CD4-positive, CD25-positive, alpha-beta regulatory T cell (primary cell): ENCODE results near the gene BNIP2. TPM values are rescaled to one million over a fixed set of nuclear protein-coding genes. Genes with fewer than 3 reads are reported as not detected.
"Not testable (repeated sequence)": the region's sequence is repeated elsewhere in the genome, so short reads cannot be mapped to it uniquely, and the experiment has no call there.

ENCODE experiments used
- ATAC-seq, 2 donors: fragments of 150-1000 bp; cut with Tn5 transposase; one replicate each; pipeline ENCODE4 v1.10.0; 2021; ENCODE audit warnings: low read depth in 2 of 2, moderate number of reproducible peaks in 2 of 2, moderate library complexity in 1 of 2
- DNase-seq, 3 donors: peaks; one replicate each; pipeline versions ENCODE4 v3.0.0 to v3.0.0-alpha.2; 2012 to 2022; ENCODE audit warnings: mixed read lengths in 1 of 3
- H3K27ac ChIP-seq: one replicate; pipeline ENCODE4 v1.7.0; 2013; ENCODE audit warnings: mild to moderate bottlenecking, low read length; ENCODE audit not compliant: insufficient read depth, poor library complexity, severe bottlenecking
- H3K27me3 ChIP-seq: one replicate; pipeline ENCODE4 v1.7.0; 2013; ENCODE audit warnings: low read length; ENCODE audit not compliant: control insufficient read depth, insufficient read depth
- H3K36me3 ChIP-seq: one replicate; pipeline ENCODE4 v1.7.0; 2013; ENCODE audit warnings: mild to moderate bottlenecking, low read length, moderate library complexity; ENCODE audit not compliant: control insufficient read depth, insufficient read depth
- H3K4me1 ChIP-seq: 2 replicates; pipeline ENCODE4 v1.7.0; 2013; ENCODE audit warnings: mild to moderate bottlenecking, low read length; ENCODE audit not compliant: insufficient read depth, control insufficient read depth, poor library complexity, severe bottlenecking
- H3K4me3 ChIP-seq: one replicate; pipeline ENCODE4 v1.7.0; 2013; ENCODE audit warnings: low read depth, mild to moderate bottlenecking, low read length, moderate library complexity
- H3K9me3 ChIP-seq, 2 experiments: 1 replicate in 1 of 2; 2 replicates in 1 of 2; pipeline ENCODE4 v1.7.0; 2013; ENCODE audit warnings: low read length in 2 of 2, mild to moderate bottlenecking in 1 of 2, moderate library complexity in 1 of 2; ENCODE audit not compliant: control insufficient read depth in 2 of 2
- H3K27ac Mint-ChIP-seq, 3 donors: one replicate each; pipeline ENCODE4 v1.8.0; 2020 to 2022; ENCODE audit warnings: mild to moderate bottlenecking in 3 of 3, mixed read lengths in 3 of 3, moderate library complexity in 2 of 3
- H3K27me3 Mint-ChIP-seq: one replicate; pipeline ENCODE4 v1.8.0; 2022; ENCODE audit warnings: mild to moderate bottlenecking, mixed read lengths
- H3K36me3 Mint-ChIP-seq: one replicate; pipeline ENCODE4 v1.8.0; 2020; ENCODE audit warnings: mixed read lengths
- H3K4me1 Mint-ChIP-seq, 4 donors: one replicate each; pipeline ENCODE4 v1.8.0; 2020 to 2022; ENCODE audit warnings: mixed read lengths in 4 of 4, mild to moderate bottlenecking in 1 of 4
- H3K4me3 Mint-ChIP-seq, 4 donors: one replicate each; pipeline ENCODE4 v1.8.0; 2020 to 2022; ENCODE audit warnings: mild to moderate bottlenecking in 4 of 4, mixed read lengths in 4 of 4, moderate library complexity in 3 of 4
- H3K9me3 Mint-ChIP-seq, 7 donors: one replicate each; pipeline ENCODE4 v1.8.0; 2020 to 2022; ENCODE audit warnings: mixed read lengths in 7 of 7, mild to moderate bottlenecking in 3 of 7, moderate library complexity in 2 of 7
- polyA plus RNA-seq, 4 donors: library from polyadenylated mRNA; unstranded; fragments of 300-500 nt; fragmentation: Illumina TruSeq; gene quantifications; one replicate each; pipeline ENCODE4 v1.2.3, GENCODE V29; 2021
- total RNA-seq: library from RNA; stranded (reverse); gene quantifications from one replicate; pipeline ENCODE4 v1.2.3, GENCODE V29; 2022

Gene BNIP2
- total and polyA plus RNA-seq, 5 donors from 2014 or later = 88.6 to 103 (median 95.0) TPM

DNA sequence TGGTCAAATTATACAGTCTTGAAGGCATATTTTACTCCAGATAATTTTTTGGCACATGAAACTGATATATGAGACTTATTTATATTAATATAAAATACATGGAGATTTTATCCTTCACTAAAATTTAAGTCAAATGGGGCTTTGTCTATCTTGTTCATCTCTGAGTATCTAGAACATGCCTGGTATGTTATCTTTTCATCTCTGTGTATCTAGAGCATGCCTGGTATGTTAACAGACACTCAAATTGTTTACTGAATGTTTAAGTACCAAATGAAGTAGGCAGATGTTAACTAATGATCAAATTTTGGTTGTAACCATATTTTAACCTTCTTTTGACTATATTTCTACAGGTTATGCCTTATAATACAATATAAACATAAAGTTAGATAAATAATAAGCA is 39.5 kb downstream of the BNIP2 start:
- H3K9me3 Mint-ChIP-seq = peaks cover 0 to 3% (median 0%) of the 10 kb centered on the region in 7 donors

DNA sequence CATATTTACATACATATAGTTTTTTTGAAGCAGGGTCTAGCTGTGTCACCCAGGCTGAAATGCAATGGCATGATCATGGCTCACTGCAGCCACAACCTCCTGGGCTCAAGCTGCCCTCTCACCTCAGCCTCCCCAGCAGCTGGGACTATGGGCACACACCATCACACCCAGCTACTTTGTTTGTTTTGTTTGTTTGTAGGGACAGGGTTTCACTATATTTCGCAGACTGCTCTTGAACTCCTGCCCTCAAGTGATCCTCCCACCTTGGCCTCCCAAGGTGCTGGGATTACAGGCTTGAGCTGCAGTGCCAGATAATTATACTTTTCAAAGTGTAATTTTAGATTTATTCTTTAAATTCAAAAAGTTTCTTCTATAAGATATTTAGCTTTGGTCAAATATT is 42.0 kb downstream of the BNIP2 start:
- Histone ChIP-seq H3K36me3 (peaks cover 65% of the 10 kb centered on the region), H3K4me1 (no peaks in the 10 kb centered on the region), H3K9me3 (no peaks in the 10 kb centered on the region), H3K27ac (no peak overlapping the region), H3K27me3 (no peaks in the 10 kb centered on the region), H3K4me3 (no peak overlapping the region)
- H3K4me3 Mint-ChIP-seq = no peak overlapping the region
- DNase-seq = no peak
- H3K27me3 Mint-ChIP-seq = no peaks in the 10 kb centered on the region
- ATAC-seq = no peak
- H3K4me1 Mint-ChIP-seq = peaks cover 6 to 10% (median 7%) of the 10 kb centered on the region in 4 donors
- no peak overlapping the region for H3K27ac Mint-ChIP-seq
- peaks cover 30% of the 10 kb centered on the region for H3K36me3 Mint-ChIP-seq
- no peaks in the 10 kb centered on the region for H3K9me3 Mint-ChIP-seq

More for the DNA sequence above, 39.5 kb downstream of the BNIP2 start:
- peaks cover 66% of the 10 kb centered on the region for H3K36me3 ChIP-seq
- H3K27me3 Mint-ChIP-seq = no peaks in the 10 kb centered on the region
- no peak for ATAC-seq
- no peaks in the 10 kb centered on the region for H3K4me1 ChIP-seq
- H3K27ac ChIP-seq = no peak overlapping the region
- no peak overlapping the region for H3K27ac Mint-ChIP-seq
- DNase-seq = no peak
- no peak overlapping the region for H3K4me3 ChIP-seq
- no peaks in the 10 kb centered on the region for H3K9me3 ChIP-seq
- H3K4me3 Mint-ChIP-seq = no peak overlapping the region
- H3K36me3 Mint-ChIP-seq = peaks cover 36% of the 10 kb centered on the region
- no peaks in the 10 kb centered on the region for H3K27me3 ChIP-seq
- H3K4me1 Mint-ChIP-seq = peaks cover 3 to 14% (median 10%) of the 10 kb centered on the region in 4 donors

DNA sequence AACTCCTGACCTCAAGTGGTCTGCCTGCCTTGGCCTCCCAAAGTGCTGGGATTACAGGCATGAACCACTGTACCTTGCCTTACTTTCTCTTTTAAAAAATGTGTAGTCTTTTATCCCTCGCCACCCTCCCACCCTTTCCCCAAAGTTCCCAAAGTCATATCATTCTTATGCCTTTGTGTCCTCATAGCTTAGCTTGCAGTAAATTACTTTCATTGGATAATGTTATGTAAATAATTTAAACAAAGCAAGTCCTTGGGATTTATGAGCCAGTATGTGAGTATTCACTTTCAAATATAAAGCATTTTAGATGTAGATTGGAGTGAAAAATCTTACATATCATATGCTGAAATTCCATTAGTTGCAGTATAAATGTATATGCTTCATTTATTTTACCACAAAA is 42.8 kb downstream of the BNIP2 start:
- no peak for DNase-seq
- Histone ChIP-seq H3K9me3 (no peaks in the 10 kb centered on the region), H3K27me3 (no peaks in the 10 kb centered on the region), H3K4me1 (no peaks in the 10 kb centered on the region), H3K4me3 (no peak overlapping the region), H3K36me3 (peaks cover 65% of the 10 kb centered on the region), H3K27ac (no peak overlapping the region)
- no peak for ATAC-seq
- H3K4me3 Mint-ChIP-seq = no peak overlapping the region
- no peak overlapping the region for H3K27ac Mint-ChIP-seq
- no peaks in the 10 kb centered on the region for H3K9me3 Mint-ChIP-seq
- H3K4me1 Mint-ChIP-seq = peaks cover 6 to 10% (median 7%) of the 10 kb centered on the region in 4 donors
- H3K27me3 Mint-ChIP-seq = no peaks in the 10 kb centered on the region
- peaks cover 29% of the 10 kb centered on the region for H3K36me3 Mint-ChIP-seq

DNA sequence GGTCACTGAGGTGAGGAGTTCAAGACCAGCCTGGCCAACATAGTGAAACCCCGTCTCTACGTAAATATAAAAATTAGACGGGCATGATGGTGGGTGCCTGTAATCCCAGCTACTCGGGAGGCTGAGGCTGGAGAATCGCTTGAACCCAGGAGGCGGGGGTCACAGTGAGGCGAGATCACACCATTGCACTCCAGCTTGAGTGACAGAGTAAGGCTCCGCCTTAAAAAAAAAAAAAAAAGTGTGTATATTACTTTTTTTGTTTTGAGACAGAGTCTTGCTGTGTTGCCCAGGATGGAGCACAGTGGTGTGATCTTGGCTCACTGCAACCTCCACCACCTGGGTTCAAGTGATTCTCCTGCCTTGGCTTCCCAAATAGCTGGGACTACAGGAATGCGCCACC is 43.3 kb downstream of the BNIP2 start:
- not testable (repeated sequence) for H3K27ac Mint-ChIP-seq, H3K27me3 ChIP-seq, H3K4me3 Mint-ChIP-seq, ATAC-seq, H3K4me1 ChIP-seq, DNase-seq, H3K9me3 Mint-ChIP-seq, H3K27ac ChIP-seq, H3K9me3 ChIP-seq, H3K4me3 ChIP-seq, H3K27me3 Mint-ChIP-seq
- peaks cover 65% of the 10 kb centered on the region for H3K36me3 ChIP-seq
- Mint-ChIP-seq H3K36me3 (peaks cover 33% of the 10 kb centered on the region), H3K4me1 (peaks cover 6 to 10% (median 7%) of the 10 kb centered on the region in 4 donors)

DNA sequence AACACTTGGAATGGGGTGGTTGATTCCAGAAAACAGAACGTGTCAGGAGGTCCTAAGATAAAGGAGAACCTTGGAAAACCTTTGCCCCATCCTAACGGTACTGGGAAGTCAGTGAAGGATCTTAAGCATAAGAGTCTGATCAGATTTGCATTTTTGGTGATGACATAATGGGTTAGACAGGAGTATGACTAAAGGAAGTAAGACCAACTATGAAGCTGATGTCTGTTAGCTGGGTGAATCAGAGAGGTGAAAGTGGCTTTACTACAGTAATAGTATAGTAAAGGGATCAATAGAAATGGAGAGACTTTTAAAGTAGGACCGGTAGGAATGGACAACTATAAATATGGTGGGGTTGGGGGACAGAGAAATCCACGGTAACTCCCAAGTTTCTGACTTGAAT is 44.4 kb downstream of the BNIP2 start:
- ATAC-seq = no peak
- H3K4me1 ChIP-seq = no peaks in the 10 kb centered on the region
- Mint-ChIP-seq H3K36me3 (peaks cover 29% of the 10 kb centered on the region), H3K27me3 (no peaks in the 10 kb centered on the region), H3K4me3 (no peak overlapping the region), H3K27ac (no peak overlapping the region), H3K4me1 (peaks cover 0 to 10% (median 7%) of the 10 kb centered on the region in 4 donors), H3K9me3 (no peaks in the 10 kb centered on the region)
- no peak for DNase-seq
- H3K27ac ChIP-seq = no peak overlapping the region
- no peaks in the 10 kb centered on the region for H3K9me3 ChIP-seq
- H3K27me3 ChIP-seq = no peaks in the 10 kb centered on the region
- peaks cover 64% of the 10 kb centered on the region for H3K36me3 ChIP-seq
- no peak overlapping the region for H3K4me3 ChIP-seq

DNA sequence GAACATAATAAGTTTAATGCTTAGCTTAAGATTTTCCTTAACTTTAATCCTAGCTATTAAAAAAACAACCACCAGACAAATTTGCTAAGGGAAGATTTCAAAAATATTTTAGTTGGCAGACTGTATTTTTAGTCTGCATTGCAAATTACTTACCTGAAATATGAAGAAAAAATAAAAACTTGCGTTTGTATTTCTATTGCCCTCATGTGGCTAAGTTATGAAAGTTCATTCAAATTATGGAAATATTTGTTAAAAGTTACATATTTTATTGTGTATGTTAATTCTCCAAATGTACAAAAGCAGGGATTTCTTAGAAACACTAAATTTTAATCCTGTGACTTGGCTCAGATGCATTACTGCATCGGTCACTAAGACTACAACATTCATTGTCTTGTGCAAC is 46.8 kb downstream of the BNIP2 start:
- no peaks in the 10 kb centered on the region for H3K9me3 Mint-ChIP-seq
- no peaks in the 10 kb centered on the region for H3K27me3 Mint-ChIP-seq
- H3K36me3 ChIP-seq = peaks cover 67% of the 10 kb centered on the region
- no peaks in the 10 kb centered on the region for H3K27me3 ChIP-seq
- H3K4me1 ChIP-seq = no peaks in the 10 kb centered on the region
- H3K4me3 Mint-ChIP-seq = no peak overlapping the region
- ATAC-seq = no peak
- no peak for DNase-seq
- H3K4me1 Mint-ChIP-seq = peaks cover 0 to 8% (median 6%) of the 10 kb centered on the region in 4 donors
- H3K36me3 Mint-ChIP-seq = peaks cover 25% of the 10 kb centered on the region
- no peak overlapping the region for H3K27ac Mint-ChIP-seq
- H3K27ac ChIP-seq = no peak overlapping the region
- no peak overlapping the region for H3K4me3 ChIP-seq
- no peaks in the 10 kb centered on the region for H3K9me3 ChIP-seq

DNA sequence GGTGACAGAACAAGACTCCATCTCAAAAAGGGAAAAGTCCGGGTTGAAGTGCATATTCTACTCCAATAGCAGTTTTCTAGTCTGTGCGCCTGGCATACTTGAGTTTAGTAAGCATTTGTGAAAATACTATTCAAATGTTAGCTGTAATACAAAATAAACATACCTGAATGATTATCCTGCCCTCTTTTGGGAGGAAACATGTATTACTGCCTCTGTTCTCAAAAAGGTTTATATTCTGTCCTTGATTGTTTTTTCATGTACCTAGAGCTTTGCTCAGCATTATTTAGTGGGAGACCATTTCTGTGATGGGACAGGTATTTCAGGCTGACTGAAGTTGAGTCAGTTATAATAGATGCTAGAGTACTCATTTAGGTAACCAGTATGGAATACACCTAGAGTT is 51.6 kb downstream of the BNIP2 start:
- not testable (repeated sequence) for H3K9me3 Mint-ChIP-seq, H3K27ac ChIP-seq, DNase-seq, H3K27me3 Mint-ChIP-seq, H3K4me3 ChIP-seq, ATAC-seq, H3K9me3 ChIP-seq, H3K27me3 ChIP-seq, H3K4me1 Mint-ChIP-seq, H3K4me1 ChIP-seq, H3K4me3 Mint-ChIP-seq
- peak overlapping the region in 1 of 3 donors; percentile 47 for H3K27ac Mint-ChIP-seq
- peaks cover 26% of the 10 kb centered on the region for H3K36me3 Mint-ChIP-seq
- H3K36me3 ChIP-seq = peaks cover 37% of the 10 kb centered on the region

DNA sequence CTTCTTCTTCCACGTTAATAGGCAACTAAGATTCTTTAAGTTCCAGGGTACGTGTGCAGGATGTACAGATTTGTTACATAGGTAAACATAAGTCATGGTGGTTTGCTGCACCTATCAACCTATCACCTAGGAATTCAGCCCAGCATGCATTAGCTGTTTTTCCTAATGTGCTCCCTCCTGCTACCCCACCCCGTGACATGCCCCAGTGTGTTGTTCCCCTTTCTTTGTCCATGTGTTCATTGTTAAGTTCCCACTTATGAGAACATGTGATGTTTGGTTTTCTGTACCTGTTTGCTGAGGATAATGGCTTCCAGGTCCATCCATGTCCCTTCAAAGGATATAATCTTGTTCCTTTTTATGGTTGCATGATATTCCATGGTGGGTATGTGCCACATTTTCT is 52.9 kb downstream of the BNIP2 start:
- Histone ChIP-seq H3K9me3 (no peaks in the 10 kb centered on the region), H3K36me3 (peaks cover 27% of the 10 kb centered on the region), H3K4me3 (no peak overlapping the region), H3K27ac (no peak overlapping the region), H3K4me1 (no peaks in the 10 kb centered on the region), H3K27me3 (no peaks in the 10 kb centered on the region)
- ATAC-seq (no peak), DNase-seq (no peak)
- no peak overlapping the region for H3K4me3 Mint-ChIP-seq
- H3K4me1 Mint-ChIP-seq = peaks cover 0 to 4% (median 0%) of the 10 kb centered on the region in 4 donors
- H3K27me3 Mint-ChIP-seq = peaks cover 7% of the 10 kb centered on the region
- H3K27ac Mint-ChIP-seq = peak overlapping the region in 1 of 3 donors; percentile 48
- no peaks in the 10 kb centered on the region for H3K9me3 Mint-ChIP-seq
- peaks cover 21% of the 10 kb centered on the region for H3K36me3 Mint-ChIP-seq
